Stimulated activated naive CD4-positive, alpha-beta T cell (primary cell): Measurements from ENCODE around the gene KIAA0232.

Source experiments
- DNase-seq, 6 experiments: peaks; one replicate each; lab custom pipeline; 2025; lab: John Stamatoyannopoulos, UW

KIAA0232 gene

GRCh38 chr4:6916587-6917460 is 134.3 kb downstream of the KIAA0232 start:
- peak in 1 of 6 experiments; percentile 21 for DNase-seq

GRCh38 chr4:6917461-6918271 is 135.1 kb downstream of the KIAA0232 start:
- DNase-seq = peak in 5 of 6 experiments; percentile 13 to 47 (median 17)

DNA sequence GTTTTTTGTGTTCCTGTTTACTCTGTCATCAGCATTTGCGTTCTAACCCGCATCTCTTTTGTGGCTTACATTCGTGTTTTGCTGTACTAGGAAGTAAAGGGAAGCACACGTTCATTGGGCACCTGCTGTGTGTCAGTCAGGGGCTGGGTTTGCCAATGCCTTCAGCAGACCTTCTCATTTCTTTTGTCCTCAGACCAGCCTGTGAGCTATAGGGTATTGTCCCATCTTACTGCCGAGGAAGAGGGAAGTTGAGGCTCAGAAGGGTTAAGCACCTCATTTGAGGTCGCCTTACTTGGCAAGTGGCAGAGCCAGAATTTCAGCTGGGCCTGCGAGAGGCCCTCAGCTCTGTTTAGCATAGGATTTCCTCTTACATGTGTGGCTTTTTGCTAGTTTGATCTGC is 135.8 kb downstream of the KIAA0232 start:
- peak in 4 of 6 experiments; percentile 8 to 60 (median 53) for DNase-seq

DNA sequence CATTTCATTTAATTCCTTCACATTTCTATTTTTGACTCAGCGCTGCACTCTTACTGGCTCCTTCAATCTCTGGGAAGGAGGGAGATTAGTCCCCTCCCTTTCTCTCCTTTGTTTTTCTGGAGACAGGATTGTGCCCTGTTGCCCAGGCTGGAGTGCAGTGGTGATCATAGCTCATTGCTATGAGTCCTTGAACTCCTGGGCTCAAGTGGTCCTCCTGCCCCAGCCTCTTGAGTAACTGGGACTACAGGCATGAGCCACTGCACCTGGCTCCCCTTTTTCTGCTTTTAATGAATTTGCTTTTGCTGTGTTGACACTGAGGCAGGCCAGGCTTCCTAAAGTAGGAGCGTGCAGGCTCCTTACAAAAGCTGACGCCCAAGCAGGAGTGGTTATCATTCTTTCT is 137.6 kb downstream of the KIAA0232 start:
- no peak for DNase-seq

- no peak for DNase-seq
Observed at GRCh38 chr4:6923507-6923906, 141.0 kb downstream of the KIAA0232 start.

DNA sequence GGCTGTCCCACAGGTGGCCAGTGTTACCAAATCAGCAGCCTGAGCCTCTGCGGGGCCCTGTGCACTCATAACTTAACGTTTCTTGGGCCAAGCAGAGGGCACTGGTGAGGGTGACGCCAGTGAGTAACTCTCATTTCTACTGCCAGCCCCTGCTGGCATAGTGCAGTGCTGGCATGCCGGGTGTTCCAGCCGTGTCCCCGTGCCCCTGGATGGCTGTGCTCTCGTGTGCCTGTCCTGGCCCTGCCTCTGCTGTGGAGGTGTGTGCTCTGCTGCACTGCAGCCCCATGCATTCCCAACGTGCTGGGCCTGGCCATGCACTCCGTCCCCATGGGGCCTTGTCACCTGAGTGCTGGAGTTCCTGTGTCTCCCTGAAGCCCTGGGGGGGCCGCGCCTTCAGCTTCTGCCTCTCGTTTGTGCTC is 141.8 kb downstream of the KIAA0232 start:
- no peak for DNase-seq

- DNase-seq = no peak
Observed at GRCh38 chr4:6925357-6925836, 142.9 kb downstream of the KIAA0232 start.

DNA sequence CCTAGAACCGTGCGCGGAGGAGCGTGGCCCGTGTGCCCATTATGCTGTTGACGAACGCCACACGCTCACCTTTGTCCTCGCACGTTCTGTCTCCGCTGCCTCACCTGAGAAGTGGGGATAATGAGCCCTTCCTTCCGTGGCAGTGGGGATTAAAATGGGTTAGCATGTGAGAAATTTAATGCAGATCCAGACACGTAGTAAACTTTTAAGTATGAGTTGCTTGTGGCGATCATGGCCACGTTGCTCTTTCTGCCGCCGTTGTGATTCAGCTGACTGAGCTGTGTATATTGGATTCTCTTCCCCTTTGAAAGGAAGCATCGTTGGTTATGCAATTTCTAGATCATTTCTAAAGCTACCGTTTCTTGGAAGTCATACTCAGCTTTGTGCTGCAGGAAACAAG is 143.6 kb downstream of the KIAA0232 start:
- no peak for DNase-seq

DNA sequence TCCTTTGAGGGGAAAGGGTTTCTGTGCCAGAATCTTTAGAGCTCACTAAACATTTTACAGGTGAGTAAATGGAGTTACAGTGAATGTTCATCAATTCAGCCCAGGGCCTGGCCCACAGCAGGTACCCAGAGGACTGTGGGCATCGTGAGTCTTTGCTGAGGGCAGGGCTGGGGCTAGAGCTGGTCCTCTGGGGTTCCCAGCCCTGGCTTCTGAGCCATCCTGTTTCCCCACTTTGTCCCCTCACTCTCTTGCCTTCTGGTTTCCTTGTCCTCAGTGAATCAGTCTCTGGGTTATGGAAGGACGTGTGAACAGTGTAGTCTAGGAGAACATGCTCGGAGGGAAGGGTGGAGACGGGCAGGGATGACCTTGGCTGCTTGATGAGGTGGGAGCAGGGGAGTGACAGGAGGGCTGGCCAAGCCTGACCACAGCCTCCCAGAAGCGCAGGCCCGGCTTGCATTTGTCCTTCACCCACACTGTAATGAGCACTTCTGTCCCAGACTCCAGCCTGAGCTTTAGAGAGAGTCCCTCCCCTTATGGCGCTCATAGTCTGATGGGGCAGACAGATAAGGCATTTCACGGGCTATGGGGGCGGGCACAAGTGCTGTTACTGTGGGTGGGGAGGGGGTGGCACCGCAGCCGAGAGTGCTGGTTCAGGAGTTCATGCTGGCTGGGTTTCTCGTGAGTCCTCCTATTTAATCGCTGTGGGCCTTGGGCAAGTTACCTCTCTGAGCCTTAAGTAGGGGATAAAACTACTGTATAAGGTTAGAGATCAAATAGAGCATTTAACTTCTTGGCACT is 144.4 kb downstream of the KIAA0232 start:
- DNase-seq = peak; percentile 17 to 59 (median 44)

- DNase-seq = no peak
Observed at GRCh38 chr4:6928081-6928480, 145.6 kb downstream of the KIAA0232 start.

DNA sequence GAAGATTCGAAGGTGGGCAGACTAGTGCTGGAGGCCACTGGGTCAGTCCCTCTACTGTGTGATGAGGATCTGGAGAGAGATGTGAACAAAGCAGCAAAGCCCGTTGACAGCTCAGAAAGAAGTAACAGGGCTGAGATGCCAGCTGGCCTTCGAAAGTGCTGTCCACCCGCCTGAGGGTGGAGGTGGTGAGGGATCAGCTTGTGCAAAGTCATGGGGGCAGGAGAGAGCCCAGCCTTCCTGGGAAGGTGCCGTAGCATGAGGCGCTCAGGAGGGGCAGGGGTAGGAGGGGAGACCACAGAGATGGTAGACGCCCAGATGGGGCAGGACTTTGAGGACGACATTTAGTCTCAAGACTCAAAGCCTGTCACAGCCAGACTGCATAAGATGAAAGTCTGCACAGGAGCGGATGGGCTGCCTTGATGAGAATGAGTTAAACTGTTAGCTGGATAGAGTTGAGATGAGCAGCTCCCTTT is 146.8 kb downstream of the KIAA0232 start:
- no peak for DNase-seq

DNA sequence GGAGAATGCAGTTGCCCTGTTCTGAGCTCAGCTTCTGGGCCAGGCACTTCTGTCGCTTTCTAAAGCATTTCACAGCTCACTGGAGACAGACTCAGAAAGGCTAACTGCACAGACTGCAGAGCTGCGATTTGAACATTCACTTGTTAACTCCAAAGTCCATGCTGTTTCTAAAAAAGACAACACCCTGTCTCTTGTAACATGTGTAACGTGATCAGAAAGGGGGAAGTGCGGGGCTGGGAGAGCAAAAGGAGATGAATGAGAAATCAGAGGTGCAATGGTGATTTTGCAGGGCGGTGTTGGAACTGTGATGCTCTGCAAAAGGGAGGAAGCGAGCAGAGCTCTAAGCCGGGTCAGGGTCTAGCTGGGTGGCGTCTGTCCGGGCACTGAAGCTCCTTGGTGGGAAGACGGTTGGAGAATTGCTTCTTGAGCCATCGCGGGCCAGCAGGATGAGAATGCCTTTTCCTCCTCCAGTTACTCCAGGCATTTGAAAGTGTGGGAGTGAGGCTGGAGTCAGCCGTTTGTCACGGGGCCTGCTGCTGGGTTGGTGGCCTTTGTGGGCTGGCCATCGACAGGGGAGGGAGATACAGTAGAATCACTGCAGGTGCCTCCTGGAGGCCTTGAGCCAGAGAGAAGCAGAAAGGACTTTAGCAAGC is 147.4 kb downstream of the KIAA0232 start:
- DNase-seq = no peak

GRCh38 chr4:6932475-6932874 is 149.9 kb downstream of the KIAA0232 start:
- DNase-seq = no peak

GRCh38 chr4:6932918-6933317 is 150.4 kb downstream of the KIAA0232 start:
- DNase-seq = no peak
